ENCODE data around the gene GPR137B.

DNA sequence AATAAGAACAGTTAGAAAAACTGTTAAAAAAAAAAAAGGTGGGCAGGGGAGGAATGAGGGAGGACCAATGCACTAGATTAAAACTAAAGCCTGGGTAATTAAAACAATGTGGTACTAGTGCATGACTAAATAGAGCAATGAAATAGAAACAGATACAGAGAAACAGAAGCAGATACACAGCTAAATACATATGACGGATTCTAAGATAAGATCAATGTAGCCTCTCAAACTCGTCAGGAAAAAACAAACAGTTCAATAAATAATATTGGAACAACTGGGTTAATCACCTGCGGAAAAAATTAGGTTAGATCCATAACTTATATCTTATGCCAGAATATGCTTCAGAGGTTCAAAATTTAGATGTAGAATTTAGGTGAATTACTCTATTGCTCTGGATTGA is 71.2 kb downstream of the GPR137B start:
- TF ChIP-seq POLR2A (IDR thresholded peaks at IDR 0.05) = no peak
- TF ChIP-seq, protein P1, sequence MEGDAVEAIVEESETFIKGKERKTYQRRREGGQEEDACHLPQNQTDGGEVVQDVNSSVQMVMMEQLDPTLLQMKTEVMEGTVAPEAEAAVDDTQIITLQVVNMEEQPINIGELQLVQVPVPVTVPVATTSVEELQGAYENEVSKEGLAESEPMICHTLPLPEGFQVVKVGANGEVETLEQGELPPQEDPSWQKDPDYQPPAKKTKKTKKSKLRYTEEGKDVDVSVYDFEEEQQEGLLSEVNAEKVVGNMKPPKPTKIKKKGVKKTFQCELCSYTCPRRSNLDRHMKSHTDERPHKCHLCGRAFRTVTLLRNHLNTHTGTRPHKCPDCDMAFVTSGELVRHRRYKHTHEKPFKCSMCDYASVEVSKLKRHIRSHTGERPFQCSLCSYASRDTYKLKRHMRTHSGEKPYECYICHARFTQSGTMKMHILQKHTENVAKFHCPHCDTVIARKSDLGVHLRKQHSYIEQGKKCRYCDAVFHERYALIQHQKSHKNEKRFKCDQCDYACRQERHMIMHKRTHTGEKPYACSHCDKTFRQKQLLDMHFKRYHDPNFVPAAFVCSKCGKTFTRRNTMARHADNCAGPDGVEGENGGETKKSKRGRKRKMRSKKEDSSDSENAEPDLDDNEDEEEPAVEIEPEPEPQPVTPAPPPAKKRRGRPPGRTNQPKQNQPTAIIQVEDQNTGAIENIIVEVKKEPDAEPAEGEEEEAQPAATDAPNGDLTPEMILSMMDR (IDR thresholded peaks at IDR 0.05) = no peak

Measured in heart left ventricle (tissue), 13 donors.